Stimulated activated naive B cell treated with anti-CD40 and anti-IgM and Interleukin-4, amounts not matched to agents 10 μg/mL and 1 μg/mL and 100 μg/mL, for 72 hours (primary cell): ENCODE results near the gene MCM3AP.
"Not testable (repeated sequence)": the region's sequence is repeated elsewhere in the genome, so short reads cannot be mapped to it uniquely, and the experiment has no call there.

Experiments used
- ATAC-seq, 2 donors: fragments of 150-1000 bp; cut with Tn5 transposase; replicated peaks; 2 replicates each; pipeline ENCODE4 v1.10.0; 2021; ENCODE audit warnings: moderate library complexity in 1 of 2
- DNase-seq: peaks from one replicate; pipeline ENCODE4 v3.0.0; 2021
- H3K27ac Mint-ChIP-seq: one replicate; pipeline ENCODE4 v1.8.0; 2022; ENCODE audit warnings: mild to moderate bottlenecking, mixed read lengths
- H3K27me3 Mint-ChIP-seq, 2 donors: one replicate each; pipeline ENCODE4 v1.8.0; 2022; ENCODE audit warnings: mixed read lengths in 2 of 2
- H3K36me3 Mint-ChIP-seq, 2 donors: one replicate each; pipeline ENCODE4 v1.8.0; 2022; ENCODE audit warnings: mixed read lengths in 2 of 2, mild to moderate bottlenecking in 1 of 2
- H3K4me1 Mint-ChIP-seq, 2 donors: one replicate each; pipeline ENCODE4 v1.8.0; 2022; ENCODE audit warnings: mixed read lengths in 2 of 2, mild to moderate bottlenecking in 1 of 2
- H3K4me3 Mint-ChIP-seq, 2 donors: one replicate each; pipeline ENCODE4 v1.8.0; 2022; ENCODE audit warnings: mild to moderate bottlenecking in 2 of 2, mixed read lengths in 2 of 2, moderate library complexity in 1 of 2
- H3K9me3 Mint-ChIP-seq, 2 donors: one replicate each; pipeline ENCODE4 v1.8.0; 2022; ENCODE audit warnings: mixed read lengths in 2 of 2, mild to moderate bottlenecking in 1 of 2

MCM3AP gene

GRCh38 chr21:46250146-46250725 lies 35.2 kb downstream of the MCM3AP start:
- Mint-ChIP-seq H3K9me3 (peaks cover 4 to 7% of the 10 kb centered on the region in 2 donors), H3K27me3 (no peaks in the 10 kb centered on the region), H3K36me3 (peaks cover 50 to 68% of the 10 kb centered on the region in 2 donors), H3K27ac (no peak overlapping the region), H3K4me3 (no peak overlapping the region), H3K4me1 (peaks cover 27 to 48% of the 10 kb centered on the region in 2 donors)
- DNase-seq = no peak
- no peak for ATAC-seq

DNA sequence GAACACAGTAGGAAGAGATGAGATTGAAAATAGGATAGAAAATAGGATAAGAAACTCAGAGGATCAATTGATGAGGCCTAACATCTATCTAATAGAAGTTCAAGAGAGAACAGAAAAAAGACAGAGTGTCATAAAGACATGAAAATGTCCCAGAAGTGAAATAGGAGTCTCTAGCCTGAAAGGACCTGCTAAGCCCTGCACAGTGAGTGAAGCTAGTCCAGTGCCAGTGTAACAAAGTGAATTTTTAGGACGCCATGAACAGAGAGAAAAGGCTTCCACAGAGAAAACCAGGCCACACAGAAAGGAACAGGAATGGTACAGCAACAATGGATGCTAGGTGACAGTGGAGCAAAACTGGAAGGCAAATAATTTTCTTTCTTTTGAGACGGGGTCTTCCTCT lies 36.6 kb downstream of the MCM3AP start:
- Mint-ChIP-seq H3K27me3 (no peaks in the 10 kb centered on the region), H3K36me3 (peaks cover 37 to 54% of the 10 kb centered on the region in 2 donors), H3K4me1 (peaks cover 15 to 34% of the 10 kb centered on the region in 2 donors), H3K9me3 (peaks cover 4% of the 10 kb centered on the region in 2 donors), H3K4me3 (no peak overlapping the region), H3K27ac (no peak overlapping the region)
- DNase-seq (no peak), ATAC-seq (no peak)

DNA sequence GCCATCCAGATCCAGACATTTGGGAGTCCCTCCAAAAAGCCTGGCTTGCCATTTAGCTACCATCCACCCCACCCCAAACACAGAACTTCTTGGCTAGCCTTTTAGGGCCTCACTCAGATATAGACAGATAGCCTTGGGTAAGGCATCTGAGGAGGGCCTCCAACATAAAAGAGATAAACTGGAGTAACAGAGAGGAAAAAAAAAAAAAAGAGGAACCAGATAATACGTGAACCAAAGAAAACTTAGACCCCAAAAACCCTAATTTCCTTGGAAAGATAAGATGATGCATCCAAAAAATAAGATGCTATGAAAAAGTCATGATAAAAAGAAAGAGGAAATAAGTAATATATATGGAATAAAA lies 37.0 kb downstream of the MCM3AP start:
- peaks cover 34 to 52% of the 10 kb centered on the region in 2 donors for H3K36me3 Mint-ChIP-seq
- no peak overlapping the region for H3K4me3 Mint-ChIP-seq
- H3K27ac Mint-ChIP-seq = no peak overlapping the region
- no peak for ATAC-seq
- H3K4me1 Mint-ChIP-seq = peaks cover 11 to 30% of the 10 kb centered on the region in 2 donors
- no peak for DNase-seq
- H3K27me3 Mint-ChIP-seq = no peaks in the 10 kb centered on the region
- H3K9me3 Mint-ChIP-seq = peaks cover under 1% of the 10 kb centered on the region in 2 donors

DNA sequence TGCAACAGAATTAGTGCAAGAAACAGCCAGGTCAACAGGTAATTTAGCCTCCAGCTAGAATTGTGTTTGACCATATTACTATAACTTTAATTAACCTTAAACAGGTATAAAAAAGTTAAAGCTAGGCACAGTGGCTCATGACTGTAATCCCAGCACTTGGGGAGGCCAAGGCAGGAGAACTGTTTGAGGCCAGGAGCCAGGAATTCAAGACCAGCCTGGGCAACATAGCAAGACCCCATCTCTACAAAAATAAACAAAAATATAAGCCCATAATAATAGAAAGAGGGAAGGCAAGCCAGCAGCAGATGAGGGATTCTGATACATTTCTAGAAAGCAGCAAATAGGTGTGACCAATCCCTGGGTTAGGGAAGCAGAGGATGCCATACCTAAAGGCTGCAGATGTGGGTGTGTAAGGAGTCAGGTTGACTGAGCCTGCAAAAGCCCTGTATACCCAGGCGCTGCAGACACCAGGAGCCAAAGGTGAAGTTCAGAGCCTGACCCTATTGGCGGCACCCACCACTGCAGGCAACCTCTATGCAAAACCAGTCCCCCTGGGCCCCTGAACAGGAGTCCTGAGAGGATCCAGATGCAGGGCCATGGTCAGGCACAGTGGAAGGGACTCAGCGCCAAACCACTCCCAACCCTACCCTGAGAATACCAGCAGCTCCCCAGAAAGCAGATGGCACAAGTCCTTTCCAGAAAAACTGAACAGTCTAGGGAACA lies 37.6 kb downstream of the MCM3AP start:
- Mint-ChIP-seq H3K9me3 (no peaks in the 10 kb centered on the region), H3K27me3 (no peaks in the 10 kb centered on the region), H3K27ac (no peak overlapping the region), H3K36me3 (peaks cover 36 to 54% of the 10 kb centered on the region in 2 donors), H3K4me3 (no peak overlapping the region), H3K4me1 (peaks cover 10 to 24% of the 10 kb centered on the region in 2 donors)
- DNase-seq (no peak), ATAC-seq (no peak)

- DNase-seq = no peak
- Mint-ChIP-seq H3K27ac (peak overlapping the region; percentile 26), H3K27me3 (no peaks in the 10 kb centered on the region), H3K36me3 (peaks cover 41 to 54% of the 10 kb centered on the region in 2 donors), H3K4me3 (no peak overlapping the region), H3K4me1 (peaks cover 10 to 18% of the 10 kb centered on the region in 2 donors), H3K9me3 (no peaks in the 10 kb centered on the region)
- ATAC-seq = no peak
Observed at GRCh38 chr21:46246345-46246744, 39.1 kb downstream of the MCM3AP start.

GRCh38 chr21:46245213-46245915 lies 40.0 kb downstream of the MCM3AP start:
- no peak for ATAC-seq
- Mint-ChIP-seq H3K36me3 (peaks cover 39 to 55% of the 10 kb centered on the region in 2 donors), H3K9me3 (no peaks in the 10 kb centered on the region), H3K27ac (no peak overlapping the region), H3K4me1 (peaks cover 12 to 14% of the 10 kb centered on the region in 2 donors), H3K4me3 (no peak overlapping the region), H3K27me3 (no peaks in the 10 kb centered on the region)
- DNase-seq = no peak

DNA sequence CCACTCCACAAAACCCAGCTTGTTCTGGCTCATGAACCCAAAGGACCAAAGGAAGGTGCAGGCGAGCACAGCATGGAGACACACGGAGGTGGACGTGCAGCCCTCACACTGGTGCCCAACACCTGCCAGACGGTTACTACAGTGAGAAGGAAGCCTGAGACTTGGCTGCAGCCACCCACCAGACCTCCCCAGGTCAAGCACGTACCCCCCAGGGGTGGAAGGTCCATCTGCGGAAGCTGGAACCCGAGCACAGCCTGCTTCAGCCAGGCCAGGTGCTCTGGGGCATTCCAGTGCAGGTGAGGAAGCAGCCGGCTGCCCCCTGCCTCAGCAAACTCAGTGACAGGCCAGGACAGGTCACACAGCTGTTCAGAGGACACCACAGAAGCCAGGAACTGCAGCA lies 40.8 kb downstream of the MCM3AP start:
- no peak for ATAC-seq
- no peak for DNase-seq
- Mint-ChIP-seq H3K9me3 (no peaks in the 10 kb centered on the region), H3K4me1 (peaks cover 12% of the 10 kb centered on the region in 2 donors), H3K4me3 (no peak overlapping the region), H3K27me3 (no peaks in the 10 kb centered on the region), H3K27ac (no peak overlapping the region), H3K36me3 (peaks cover 37 to 53% of the 10 kb centered on the region in 2 donors)

DNA sequence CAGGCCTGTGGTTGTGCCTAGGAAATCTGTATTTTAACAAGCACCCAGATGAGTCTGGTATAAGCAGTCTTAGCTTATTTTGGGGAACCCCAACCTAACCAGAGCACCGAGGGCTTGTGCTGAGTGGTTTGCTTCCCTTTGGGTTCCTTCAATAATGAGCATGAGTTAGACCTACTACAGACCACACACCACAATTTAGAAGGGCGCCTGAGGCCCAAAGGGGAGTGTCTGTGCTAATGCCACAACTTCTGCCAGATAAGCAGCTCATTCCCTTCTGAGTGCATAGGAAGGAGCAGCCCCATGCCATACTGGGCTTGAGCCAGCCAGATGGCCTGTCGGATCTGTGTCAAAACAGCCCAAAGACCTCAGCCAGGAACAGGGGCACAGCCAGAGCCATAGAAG lies 41.5 kb downstream of the MCM3AP start:
- Mint-ChIP-seq H3K4me3 (no peak overlapping the region), H3K4me1 (peaks cover 12 to 13% of the 10 kb centered on the region in 2 donors), H3K36me3 (peaks cover 40 to 56% of the 10 kb centered on the region in 2 donors), H3K9me3 (no peaks in the 10 kb centered on the region), H3K27me3 (no peaks in the 10 kb centered on the region), H3K27ac (no peak overlapping the region)
- ATAC-seq (no peak), DNase-seq (no peak)

- ATAC-seq = no peak
- H3K4me3 Mint-ChIP-seq = no peak overlapping the region
- peaks cover 9 to 13% of the 10 kb centered on the region in 2 donors for H3K4me1 Mint-ChIP-seq
- H3K36me3 Mint-ChIP-seq = peaks cover 42 to 55% of the 10 kb centered on the region in 2 donors
- no peaks in the 10 kb centered on the region for H3K27me3 Mint-ChIP-seq
- no peak for DNase-seq
- H3K9me3 Mint-ChIP-seq = no peaks in the 10 kb centered on the region
- H3K27ac Mint-ChIP-seq = peak overlapping the region; percentile 65
Observed at GRCh38 chr21:46243325-46243724, 42.1 kb downstream of the MCM3AP start.

DNA sequence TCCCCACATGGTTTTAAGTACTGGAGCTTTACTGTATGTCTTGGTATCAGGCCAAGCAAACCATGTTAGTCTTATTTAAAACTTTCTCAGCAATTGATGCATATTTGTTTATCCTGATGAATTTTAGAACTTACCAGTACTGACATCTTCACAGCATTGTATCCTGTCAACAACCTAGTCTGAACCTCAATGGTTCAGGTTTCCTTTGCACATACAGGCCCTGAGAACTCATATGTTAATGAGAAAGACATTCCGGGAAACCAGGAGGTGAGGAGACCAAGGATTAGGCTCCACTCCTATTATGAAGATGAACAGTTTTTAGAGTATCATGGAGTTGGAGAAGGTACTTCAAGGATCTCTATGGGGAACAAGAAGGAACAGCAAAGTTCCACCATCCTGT lies 43.8 kb downstream of the MCM3AP start:
- ATAC-seq, H3K9me3 Mint-ChIP-seq, H3K27me3 Mint-ChIP-seq, H3K4me3 Mint-ChIP-seq, H3K27ac Mint-ChIP-seq, DNase-seq: not testable (repeated sequence)
- peaks cover 32 to 49% of the 10 kb centered on the region in 2 donors for H3K36me3 Mint-ChIP-seq
- H3K4me1 Mint-ChIP-seq = peaks cover 8 to 11% of the 10 kb centered on the region in 2 donors

GRCh38 chr21:46239817-46240325 lies 45.5 kb downstream of the MCM3AP start:
- H3K9me3 Mint-ChIP-seq = no peaks in the 10 kb centered on the region
- ATAC-seq (no peak), DNase-seq (no peak)
- no peak overlapping the region for H3K27ac Mint-ChIP-seq
- H3K4me1 Mint-ChIP-seq = peaks cover 8% of the 10 kb centered on the region in 2 donors
- peaks cover 27 to 46% of the 10 kb centered on the region in 2 donors for H3K36me3 Mint-ChIP-seq
- H3K4me3 Mint-ChIP-seq = no peak overlapping the region
- no peaks in the 10 kb centered on the region for H3K27me3 Mint-ChIP-seq

GRCh38 chr21:46237474-46237873 lies 47.9 kb downstream of the MCM3AP start:
- DNase-seq (no peak), ATAC-seq (no peak)
- Mint-ChIP-seq H3K4me3 (no peak overlapping the region), H3K4me1 (peaks cover 8 to 21% of the 10 kb centered on the region in 2 donors), H3K27ac (no peak overlapping the region), H3K27me3 (no peaks in the 10 kb centered on the region), H3K36me3 (peaks cover 30 to 56% of the 10 kb centered on the region in 2 donors), H3K9me3 (no peaks in the 10 kb centered on the region)

GRCh38 chr21:46234436-46234950 lies 50.9 kb downstream of the MCM3AP start:
- Mint-ChIP-seq H3K9me3 (no peaks in the 10 kb centered on the region), H3K27me3 (no peaks in the 10 kb centered on the region), H3K4me1 (peaks cover 18 to 35% of the 10 kb centered on the region in 2 donors), H3K4me3 (no peak overlapping the region), H3K27ac (peak overlapping the region; percentile 2), H3K36me3 (peaks cover 27 to 56% of the 10 kb centered on the region in 2 donors)
- ATAC-seq (no peak), DNase-seq (no peak)

- Mint-ChIP-seq H3K4me1 (peaks cover 38 to 68% of the 10 kb centered on the region in 2 donors), H3K27me3 (no peaks in the 10 kb centered on the region), H3K36me3 (peaks cover 30 to 52% of the 10 kb centered on the region in 2 donors), H3K9me3 (peaks cover 0 to 4% of the 10 kb centered on the region in 2 donors), H3K27ac (no peak overlapping the region), H3K4me3 (peak overlapping the region; percentile 87 to 96)
- no peak for DNase-seq
- no peak for ATAC-seq
Observed at GRCh38 chr21:46229923-46230260, 55.5 kb downstream of the MCM3AP start.
